Kidney (tissue), 14 donors: ENCODE data around the gene LRP1. TPM values are rescaled to one million over a fixed set of nuclear protein-coding genes. Genes with fewer than 3 reads are reported as not detected.

ENCODE experiments used
- DNase-seq, 5 donors: peaks; one replicate each; pipeline ENCODE4 v3.0.0-alpha.2; 2013 to 2020
- FAIRE-seq: peaks from 2 replicates; lab custom pipeline; 2012; peaks lifted over from hg19 to GRCh38; lab: Jason Lieb, UNC
- H3K27ac ChIP-seq, 2 donors: one replicate each; pipeline ENCODE4 v1.7.0; 2013; ENCODE audit warnings: low read depth in 2 of 2, low read length in 2 of 2, inconsistent platforms in 1 of 2
- H3K27me3 ChIP-seq: one replicate; pipeline ENCODE4 v1.7.1; 2013; ENCODE audit warnings: low read length, inconsistent platforms; ENCODE audit not compliant: control insufficient read depth, insufficient read depth
- H3K36me3 ChIP-seq, 3 donors: one replicate each; pipeline versions ENCODE4 v1.7.0 to v1.7.1; 2013; ENCODE audit warnings: low read length in 3 of 3, control low read depth in 1 of 3, inconsistent platforms in 1 of 3; ENCODE audit not compliant: insufficient read depth in 3 of 3, control insufficient read depth in 2 of 3
- H3K4me1 ChIP-seq, 3 donors: one replicate each; pipeline versions ENCODE4 v1.7.0 to v1.7.1; 2013; ENCODE audit warnings: low read length in 3 of 3, inconsistent platforms in 1 of 3, low read depth in 1 of 3; ENCODE audit not compliant: control insufficient read depth in 2 of 3, insufficient read depth in 2 of 3
- H3K4me3 ChIP-seq, 3 donors: one replicate each; pipeline versions ENCODE4 v1.7.0 to v1.8.1; 2013; ENCODE audit warnings: low read length in 3 of 3, control low read depth in 1 of 3, inconsistent platforms in 1 of 3
- H3K9ac ChIP-seq, 3 donors: one replicate each; pipeline versions ENCODE4 v1.7.0 to v1.7.1; 2013; ENCODE audit warnings: low read length in 3 of 3, control low read depth in 1 of 3, inconsistent platforms in 1 of 3
- H3K9me3 ChIP-seq, 3 donors: one replicate each; pipeline versions ENCODE4 v1.7.0 to v1.7.1; 2013; ENCODE audit warnings: low read length in 3 of 3, control low read depth in 1 of 3, inconsistent platforms in 1 of 3; ENCODE audit not compliant: control insufficient read depth in 2 of 3, insufficient read depth in 1 of 3
- CTCF ChIP-seq: IDR thresholded peaks from 3 replicates; pipeline ENCODE4 v1.5.1; 2012; ENCODE audit warnings: mild to moderate bottlenecking, moderate library complexity, borderline replicate concordance; ENCODE audit not compliant: insufficient read depth; ENCODE audit errors: extremely low read depth
- intact Hi-C: fragments of 100-400 bp; cut with DNase I; formaldehyde crosslinking; loops from one replicate; pipeline ENCODE4 v1.11.1; 2022
- polyA plus RNA-seq: library from polyadenylated mRNA; stranded (reverse); fragments of 350-450 nt; fragmentation: Illumina TruSeq; extraction: RNeasy Lipid Tissue Mini Kit (QIAGEN cat#74804); gene quantifications from one replicate; pipeline ENCODE4 v1.2.3, GENCODE V29; 2014; ENCODE audit warnings: low read depth, low replicate concordance; ENCODE audit not compliant: insufficient read depth
- total RNA-seq: library from RNA; stranded (reverse); fragmentation: NEBNext Ultra II Directional; extraction: Animal tissue kit (Norgen Biotek cat#: 25700); gene quantifications from one replicate; pipeline ENCODE4 v1.2.1, GENCODE V29; 2021
- donor health status: control.
- donor health status: control.
- donor health status: control.
- donor health status: control.
- donor health status: control.
- donor health status: DM: yes; HTN: yes; CAD: no.
- donor health status: Normal renal cell carcinoma (clear cell type).

Gene LRP1
- total and polyA plus RNA-seq, 2 donors from 2014 or later = 18.7 to 121 TPM

DNA sequence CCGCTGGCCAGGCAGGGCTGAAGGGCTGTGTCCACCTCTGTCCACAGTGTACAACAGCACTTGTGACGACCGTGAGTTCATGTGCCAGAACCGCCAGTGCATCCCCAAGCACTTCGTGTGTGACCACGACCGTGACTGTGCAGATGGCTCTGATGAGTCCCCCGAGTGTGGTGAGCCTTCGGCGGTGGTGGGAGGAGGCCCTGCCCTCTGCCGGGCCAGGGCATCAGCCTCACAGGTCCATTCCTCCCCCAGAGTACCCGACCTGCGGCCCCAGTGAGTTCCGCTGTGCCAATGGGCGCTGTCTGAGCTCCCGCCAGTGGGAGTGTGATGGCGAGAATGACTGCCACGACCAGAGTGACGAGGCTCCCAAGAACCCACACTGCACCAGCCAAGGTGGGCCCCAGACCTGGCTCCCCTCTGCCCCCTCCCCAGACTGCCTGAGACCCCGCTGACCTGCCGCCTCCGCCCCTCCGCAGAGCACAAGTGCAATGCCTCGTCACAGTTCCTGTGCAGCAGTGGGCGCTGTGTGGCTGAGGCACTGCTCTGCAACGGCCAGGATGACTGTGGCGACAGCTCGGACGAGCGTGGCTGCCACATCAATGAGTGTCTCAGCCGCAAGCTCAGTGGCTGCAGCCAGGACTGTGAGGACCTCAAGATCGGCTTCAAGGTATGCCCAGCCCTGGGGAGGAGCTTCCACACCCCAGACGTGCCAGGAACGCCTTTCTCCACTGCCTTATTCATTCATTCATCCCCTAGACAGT, 67.5 kb downstream of the LRP1 start:
- FAIRE-seq = no peak
- no peak overlapping the region for H3K9ac ChIP-seq
- no peak for DNase-seq
- no peak overlapping the region for H3K4me3 ChIP-seq
- H3K4me1 ChIP-seq = no peaks in the 10 kb centered on the region
- no peak for TF ChIP-seq CTCF
- peaks cover 8 to 29% (median 18%) of the 10 kb centered on the region in 3 donors for H3K36me3 ChIP-seq
- intact Hi-C loops = no loop called here
- H3K9me3 ChIP-seq = peaks cover 0 to 2% (median 0%) of the 10 kb centered on the region in 3 donors
- no peaks in the 10 kb centered on the region for H3K27me3 ChIP-seq
- H3K27ac ChIP-seq = no peak overlapping the region

DNA sequence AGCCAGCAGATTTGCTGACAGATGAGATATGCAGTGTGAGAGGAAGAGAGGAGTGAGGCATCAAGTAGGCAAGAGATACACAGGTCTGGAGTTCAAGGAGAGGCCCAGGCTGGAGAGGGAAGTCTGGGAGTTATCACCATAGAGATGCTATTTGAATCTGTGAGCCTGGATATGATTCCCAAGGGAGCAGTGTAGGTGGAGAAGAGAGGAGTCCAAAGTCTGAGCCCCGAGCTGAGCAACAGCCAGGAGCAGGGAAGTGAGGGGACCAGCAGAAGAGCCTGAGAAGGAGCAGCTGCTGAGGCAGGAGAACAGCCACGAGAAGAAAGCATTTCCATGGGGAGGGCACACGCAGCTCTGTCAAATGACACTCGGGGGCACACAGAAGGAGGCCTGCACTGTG, 68.2 kb downstream of the LRP1 start:
- Histone ChIP-seq H3K36me3 (peaks cover 7 to 27% (median 16%) of the 10 kb centered on the region in 3 donors), H3K9ac (no peak overlapping the region), H3K4me1 (no peaks in the 10 kb centered on the region), H3K27me3 (no peaks in the 10 kb centered on the region), H3K4me3 (no peak overlapping the region), H3K9me3 (peaks cover 0 to 2% (median 0%) of the 10 kb centered on the region in 3 donors), H3K27ac (no peak overlapping the region)
- DNase-seq (no peak), FAIRE-seq (no peak)
- intact Hi-C loops = no loop called here
- TF ChIP-seq CTCF = no peak

GRCh38 chr12:57196956-57197355, 68.7 kb downstream of the LRP1 start:
- Histone ChIP-seq H3K27me3 (no peaks in the 10 kb centered on the region), H3K9ac (no peak overlapping the region), H3K4me3 (no peak overlapping the region), H3K27ac (no peak overlapping the region), H3K4me1 (no peaks in the 10 kb centered on the region), H3K36me3 (peaks cover 2 to 21% (median 13%) of the 10 kb centered on the region in 3 donors), H3K9me3 (no peaks in the 10 kb centered on the region)
- DNase-seq = no peak
- intact Hi-C loops = no loop called here
- no peak for TF ChIP-seq CTCF
- no peak for FAIRE-seq
